ENCODE data around the gene TMCC1. TPM values are rescaled to one million over a fixed set of nuclear protein-coding genes. Genes with fewer than 3 reads are reported as not detected.

The TMCC1 gene
- total RNA-seq, 1 donor from 2014 or later = 16.7 TPM

- H3K9me3 ChIP-seq = no peaks in the 10 kb centered on the region
- intact Hi-C loops (cut with DNase I) = loop anchor here (5.0 kb wide), 2 partner anchors 117 to 167 kb away; partner anchors contain the start of gene IFT122
- no peaks in the 10 kb centered on the region for H3K27me3 ChIP-seq
- TF ChIP-seq CTCF (IDR thresholded peaks at IDR 0.05) (no peak), POLR2A (IDR thresholded peaks at IDR 0.05) (no peak), POLR2AphosphoS5 (IDR thresholded peaks at IDR 0.05; ENCODE audit: insufficient read depth in 1 of 2, low read depth in 1 of 2) (no peak)
- no peaks in the 10 kb centered on the region for H3K36me3 ChIP-seq
- peak overlapping the region; percentile 94 for H3K27ac ChIP-seq
- no peak for DNase-seq (ENCODE audit: extremely low spot score in 2 of 2)
- no peak overlapping the region for H3K4me3 ChIP-seq
- peaks cover 52% of the 10 kb centered on the region for H3K4me1 ChIP-seq
Observed at GRCh38 chr3:129609591-129610182, 283.8 kb downstream of the TMCC1 start.

- Histone ChIP-seq H3K27ac (peak overlapping the region; percentile 94), H3K36me3 (no peaks in the 10 kb centered on the region), H3K27me3 (no peaks in the 10 kb centered on the region), H3K9me3 (no peaks in the 10 kb centered on the region), H3K4me3 (no peak overlapping the region), H3K4me1 (peaks cover 53% of the 10 kb centered on the region)
- TF ChIP-seq POLR2A (IDR thresholded peaks at IDR 0.05) = no peak
- no peak for TF ChIP-seq POLR2AphosphoS5 (IDR thresholded peaks at IDR 0.05; ENCODE audit: insufficient read depth in 1 of 2, low read depth in 1 of 2)
- no peak for TF ChIP-seq CTCF (IDR thresholded peaks at IDR 0.05)
- no peak for DNase-seq (ENCODE audit: extremely low spot score in 2 of 2)
- intact Hi-C loops (cut with DNase I) = loop anchor here (5.0 kb wide), 1 partner anchor 167 kb away; the partner anchor contains the start of gene IFT122
Observed at GRCh38 chr3:129608936-129609590, 284.4 kb downstream of the TMCC1 start.

- DNase-seq (ENCODE audit: extremely low spot score in 2 of 2) = no peak
- no peaks in the 10 kb centered on the region for H3K27me3 ChIP-seq
- intact Hi-C loops (cut with DNase I) = loop anchor here (5.0 kb wide), 1 partner anchor 166 kb away; the partner anchor contains the start of gene IFT122
- peak in 1 of 3 experiments; percentile 13 for TF ChIP-seq CTCF (IDR thresholded peaks at IDR 0.05)
- TF ChIP-seq POLR2AphosphoS5 (IDR thresholded peaks at IDR 0.05; ENCODE audit: insufficient read depth in 1 of 2, low read depth in 1 of 2) = no peak
- no peaks in the 10 kb centered on the region for H3K9me3 ChIP-seq
- H3K36me3 ChIP-seq = no peaks in the 10 kb centered on the region
- no peak overlapping the region for H3K4me3 ChIP-seq
- H3K27ac ChIP-seq = peak overlapping the region; percentile 94
- H3K4me1 ChIP-seq = peaks cover 60% of the 10 kb centered on the region
Observed at GRCh38 chr3:129608087-129608935, 285.2 kb downstream of the TMCC1 start.

- peaks cover 60% of the 10 kb centered on the region for H3K4me1 ChIP-seq
- peak overlapping the region; percentile 54 to 61 for H3K4me3 ChIP-seq
- TF ChIP-seq CTCF (IDR thresholded peaks at IDR 0.05) = no peak
- TF ChIP-seq POLR2A (IDR thresholded peaks at IDR 0.05) = no peak
- TF ChIP-seq POLR2AphosphoS5 (IDR thresholded peaks at IDR 0.05; ENCODE audit: insufficient read depth in 1 of 2, low read depth in 1 of 2) = no peak
- H3K9me3 ChIP-seq = no peaks in the 10 kb centered on the region
- peak overlapping the region; percentile 94 for H3K27ac ChIP-seq
- H3K36me3 ChIP-seq = no peaks in the 10 kb centered on the region
- no peak for DNase-seq (ENCODE audit: extremely low spot score in 2 of 2)
- no peaks in the 10 kb centered on the region for H3K27me3 ChIP-seq
- intact Hi-C loops (cut with DNase I) = loop anchor here (5.0 kb wide), 1 partner anchor 165 kb away; the partner anchor contains the start of gene IFT122
Observed at GRCh38 chr3:129607391-129608068, 286.0 kb downstream of the TMCC1 start.
